ENCODE data around the gene WEE2. TPM values are rescaled to one million over a fixed set of nuclear protein-coding genes. Genes with fewer than 3 reads are reported as not detected.

Gene WEE2
- total RNA-seq, 6 donors from 2014 or later: 0.78 TPM; not detected in 5

DNA sequence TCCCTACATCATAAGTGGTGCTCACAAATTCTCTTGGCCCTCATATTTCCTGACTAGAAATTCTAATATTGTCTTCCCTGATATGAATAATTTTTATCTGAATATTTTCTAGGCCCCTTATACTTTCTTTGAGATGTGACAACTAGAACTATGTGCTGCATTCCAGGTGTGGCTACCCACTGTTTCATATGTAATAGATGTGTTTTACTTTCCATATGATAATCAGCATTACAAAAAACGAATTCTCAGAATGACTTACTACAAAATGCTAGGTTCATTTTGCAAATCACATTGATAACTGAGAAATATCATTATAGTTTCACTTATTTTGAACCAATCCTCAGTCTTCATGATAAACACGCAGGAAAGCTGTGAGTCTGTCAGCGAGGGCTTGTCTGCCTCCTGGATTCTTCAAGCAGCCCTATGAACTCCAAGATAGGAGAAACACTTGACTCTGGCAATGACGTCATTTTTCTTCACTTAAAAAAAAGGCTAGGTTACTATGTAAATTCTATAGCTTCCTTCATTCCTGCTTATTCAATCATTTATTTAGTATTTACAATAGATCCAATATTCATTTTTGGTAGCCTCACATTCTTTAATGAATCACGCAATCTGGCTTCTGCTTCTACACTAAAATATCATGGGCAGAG, 4.6 kb downstream of the WEE2 start:
- H3K27ac ChIP-seq: no peak overlapping the region
- DNase-seq (no peak), ATAC-seq (ENCODE audit: low FRiP score in 2 of 2) (no peak)
- H3K4me3 ChIP-seq: no peak overlapping the region
- TF ChIP-seq, protein P1, sequence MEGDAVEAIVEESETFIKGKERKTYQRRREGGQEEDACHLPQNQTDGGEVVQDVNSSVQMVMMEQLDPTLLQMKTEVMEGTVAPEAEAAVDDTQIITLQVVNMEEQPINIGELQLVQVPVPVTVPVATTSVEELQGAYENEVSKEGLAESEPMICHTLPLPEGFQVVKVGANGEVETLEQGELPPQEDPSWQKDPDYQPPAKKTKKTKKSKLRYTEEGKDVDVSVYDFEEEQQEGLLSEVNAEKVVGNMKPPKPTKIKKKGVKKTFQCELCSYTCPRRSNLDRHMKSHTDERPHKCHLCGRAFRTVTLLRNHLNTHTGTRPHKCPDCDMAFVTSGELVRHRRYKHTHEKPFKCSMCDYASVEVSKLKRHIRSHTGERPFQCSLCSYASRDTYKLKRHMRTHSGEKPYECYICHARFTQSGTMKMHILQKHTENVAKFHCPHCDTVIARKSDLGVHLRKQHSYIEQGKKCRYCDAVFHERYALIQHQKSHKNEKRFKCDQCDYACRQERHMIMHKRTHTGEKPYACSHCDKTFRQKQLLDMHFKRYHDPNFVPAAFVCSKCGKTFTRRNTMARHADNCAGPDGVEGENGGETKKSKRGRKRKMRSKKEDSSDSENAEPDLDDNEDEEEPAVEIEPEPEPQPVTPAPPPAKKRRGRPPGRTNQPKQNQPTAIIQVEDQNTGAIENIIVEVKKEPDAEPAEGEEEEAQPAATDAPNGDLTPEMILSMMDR (IDR thresholded peaks at IDR 0.05): no peak
- TF ChIP-seq POLR2AphosphoS5 (IDR thresholded peaks at IDR 0.05) (no peak), POLR2A (IDR thresholded peaks at IDR 0.05) (no peak), EP300 (IDR thresholded peaks at IDR 0.05) (no peak)
- no peaks in the 10 kb centered on the region for H3K4me1 ChIP-seq
- H3K27me3 ChIP-seq: no peaks in the 10 kb centered on the region
- 84 to 88% methylated on average over 5 of the region's 5 CpGs for WGBS, 2 donors
- H3K9me3 ChIP-seq: no peaks in the 10 kb centered on the region
- H3K36me3 ChIP-seq: no peaks in the 10 kb centered on the region

GRCh38 chr7:141713890-141714289, 5.7 kb downstream of the WEE2 start:
- Histone ChIP-seq H3K36me3 (no peaks in the 10 kb centered on the region), H3K27me3 (no peaks in the 10 kb centered on the region), H3K4me3 (no peak overlapping the region), H3K27ac (no peak overlapping the region), H3K9me3 (no peaks in the 10 kb centered on the region), H3K4me1 (no peaks in the 10 kb centered on the region)
- no peak for ATAC-seq (ENCODE audit: low FRiP score in 2 of 2)
- no peak for DNase-seq
- TF ChIP-seq POLR2AphosphoS5 (IDR thresholded peaks at IDR 0.05): no peak
- TF ChIP-seq, protein P1 (IDR thresholded peaks at IDR 0.05): no peak
- TF ChIP-seq EP300 (IDR thresholded peaks at IDR 0.05): no peak
- no peak for TF ChIP-seq POLR2A (IDR thresholded peaks at IDR 0.05)
- WGBS, 2 donors: 89 to 90% methylated on average over 1 of the region's 1 CpG

DNA sequence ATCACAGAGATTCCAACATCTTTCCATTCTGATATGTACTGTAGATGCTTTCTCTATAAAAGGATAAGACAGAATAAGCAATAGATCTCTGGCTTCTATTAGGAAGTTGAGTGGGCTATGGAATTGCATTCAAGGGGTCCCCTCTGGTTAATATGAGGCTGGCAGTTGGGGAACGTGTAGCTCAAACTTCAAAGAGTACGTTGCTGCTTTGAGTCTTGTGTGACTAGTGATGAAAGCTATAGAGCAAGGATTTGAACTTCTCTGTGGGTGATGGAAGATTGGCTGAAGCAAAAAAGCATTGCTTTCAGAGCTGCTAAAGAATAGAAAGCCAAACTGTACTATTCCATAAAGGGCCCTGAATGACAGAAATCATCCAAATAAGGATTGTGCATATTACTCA, 6.4 kb downstream of the WEE2 start:
- Histone ChIP-seq H3K4me1 (no peaks in the 10 kb centered on the region), H3K36me3 (no peaks in the 10 kb centered on the region), H3K4me3 (no peak overlapping the region), H3K27ac (no peak overlapping the region), H3K9me3 (no peaks in the 10 kb centered on the region), H3K27me3 (no peaks in the 10 kb centered on the region)
- TF ChIP-seq, protein P1 (IDR thresholded peaks at IDR 0.05): no peak
- TF ChIP-seq POLR2A (IDR thresholded peaks at IDR 0.05): no peak
- TF ChIP-seq POLR2AphosphoS5 (IDR thresholded peaks at IDR 0.05): no peak
- no peak for TF ChIP-seq EP300 (IDR thresholded peaks at IDR 0.05)
- WGBS, 2 donors: 59 to 89% methylated on average over 2 of the region's 2 CpGs
- ATAC-seq (ENCODE audit: low FRiP score in 2 of 2) (no peak), DNase-seq (no peak)

DNA sequence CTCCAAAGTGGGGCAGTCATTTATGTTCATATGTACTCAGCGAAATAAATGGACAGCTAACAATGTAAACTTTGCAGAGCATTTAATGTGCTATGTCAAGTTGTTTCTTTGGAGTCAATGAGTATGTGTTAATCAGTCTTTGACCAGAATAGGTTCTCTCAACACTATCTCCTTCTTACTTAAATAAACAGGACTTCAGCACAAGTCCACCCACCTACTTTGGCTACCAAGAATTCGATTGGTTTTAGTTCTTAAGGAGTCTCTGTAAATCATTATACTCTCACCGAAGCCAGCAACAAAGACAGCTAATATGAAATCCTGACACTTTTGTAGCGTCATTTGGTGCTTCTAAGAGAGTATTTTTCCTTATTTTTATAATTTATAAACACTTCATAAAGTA, 6.9 kb downstream of the WEE2 start:
- Histone ChIP-seq H3K4me1 (no peaks in the 10 kb centered on the region), H3K9me3 (no peaks in the 10 kb centered on the region)
- 44 to 70% methylated on average over 4 of the region's 4 CpGs for WGBS, 2 donors

More for the DNA sequence above, 6.9 kb downstream of the WEE2 start:
- TF ChIP-seq, protein P1 (IDR thresholded peaks at IDR 0.05): no peak
- TF ChIP-seq EP300 (IDR thresholded peaks at IDR 0.05): no peak
- no peak for TF ChIP-seq POLR2A (IDR thresholded peaks at IDR 0.05)
- no peak for TF ChIP-seq POLR2AphosphoS5 (IDR thresholded peaks at IDR 0.05)
- DNase-seq: no peak
- H3K4me3 ChIP-seq: no peak overlapping the region
- no peaks in the 10 kb centered on the region for H3K27me3 ChIP-seq
- H3K27ac ChIP-seq: no peak overlapping the region
- H3K36me3 ChIP-seq: no peaks in the 10 kb centered on the region
- ATAC-seq (ENCODE audit: low FRiP score in 2 of 2): no peak

Data from upper lobe of left lung (tissue), 6 donors.